Stimulated activated CD8-positive, alpha-beta memory T cell treated with anti-CD3 and anti-CD28 coated beads, Interleukin-7, amount 100 ng/mL, for 24 hours (primary cell): ENCODE measurements around the gene RELT.

ENCODE experiments used
- DNase-seq: peaks from one replicate; pipeline ENCODE4 v3.0.0-alpha.2; 2020; ENCODE audit warnings: low read depth

Gene RELT

GRCh38 chr11:73348838-73349237, 27.4 kb upstream of the RELT start:
- DNase-seq: no peak

- DNase-seq: no peak
These were observed 26.6 kb upstream of the RELT start for GRCh38 chr11:73349633-73350032.

GRCh38 chr11:73350908-73351636, 25.1 kb upstream of the RELT start:
- no peak for DNase-seq

- no peak for DNase-seq
These were observed 22.8 kb upstream of the RELT start for GRCh38 chr11:73353422-73353821.

- DNase-seq: no peak
These were observed 21.1 kb upstream of the RELT start for GRCh38 chr11:73355109-73355508.

GRCh38 chr11:73356979-73357860, 19.0 kb upstream of the RELT start:
- no peak for DNase-seq

- no peak for DNase-seq
These were observed 18.1 kb upstream of the RELT start for GRCh38 chr11:73358071-73358470.

GRCh38 chr11:73359341-73359740, 16.9 kb upstream of the RELT start:
- DNase-seq: no peak

GRCh38 chr11:73359930-73360742, 16.1 kb upstream of the RELT start:
- no peak for DNase-seq

- DNase-seq: no peak
These were observed 15.3 kb upstream of the RELT start for GRCh38 chr11:73360743-73361369.

- DNase-seq: no peak
These were observed 14.0 kb upstream of the RELT start for GRCh38 chr11:73361953-73362776.

GRCh38 chr11:73363147-73363546, 13.1 kb upstream of the RELT start:
- DNase-seq: no peak

- no peak for DNase-seq
These were observed 10.6 kb upstream of the RELT start for GRCh38 chr11:73365352-73366264.

GRCh38 chr11:73366265-73366610, 10.0 kb upstream of the RELT start:
- DNase-seq: no peak

GRCh38 chr11:73366953-73367352, 9.2 kb upstream of the RELT start:
- DNase-seq: no peak

GRCh38 chr11:73367482-73368024, 8.6 kb upstream of the RELT start:
- DNase-seq: no peak

- DNase-seq: no peak
These were observed 3.7 kb upstream of the RELT start for GRCh38 chr11:73372375-73372993.

GRCh38 chr11:73374151-73374550, 2.0 kb upstream of the RELT start:
- DNase-seq: no peak

- DNase-seq: no peak
These were observed 404 bp upstream of the RELT start for GRCh38 chr11:73375830-73376159.
